K562 (cell line): ENCODE data around the gene GJB4. TPM values are rescaled to one million over a fixed set of nuclear protein-coding genes. Genes with fewer than 3 reads are reported as not detected.

Source experiments
- ATAC-seq: fragments of 200-7000 bp; cut with Tn5 transposase; 3 replicates; pipeline ENCODE4 v1.9.1; 2020; ENCODE audit warnings: moderate library complexity
- BruUV-seq: library from RNA; stranded (reverse); fragments of 400-500 nt; replicated peaks from 2 replicates; lab custom pipeline; 2021; lab: Mats Ljungman, UMichigan
- CTCF ChIA-PET: fragments of 300-600 bp; formaldehyde crosslinking; extraction: SDS; loops from one replicate; lab custom pipeline; 2021; ENCODE audit warnings: low intra/inter-chr PET ratio; lab: Yijun Ruan, JAX
- POLR2A ChIA-PET: fragments of 300-600, 350-650 bp; sonication (Branson Sonifier 250); formaldehyde crosslinking; extraction: SDS; loops from one replicate; lab custom pipeline; 2021; ENCODE audit warnings: antibody characterized with exemption, inconsistent platforms; lab: Yijun Ruan, JAX
- DNase-seq, 4 experiments: peaks; one replicate each; pipeline versions ENCODE4 v3.0.0 to v3.0.0-alpha.2; 2011 to 2018; ENCODE audit warnings: low spot score in 3 of 4, mixed read lengths in 3 of 4; ENCODE audit errors: extremely low read depth in 1 of 4
- FAIRE-seq: peaks from 2 replicates; lab custom pipeline; 2011; peaks lifted over from hg19 to GRCh38; lab: Jason Lieb, UNC
- H2AFZ ChIP-seq: 2 replicates; pipeline ENCODE4 v1.6.0; 2011; ENCODE audit warnings: low read depth, low read length, control low read depth, inconsistent platforms
- H3K27ac ChIP-seq: fragments of 200-600 bp; 3 replicates; pipeline ENCODE4 v1.8.0; 2011; ENCODE audit warnings: low read depth, mild to moderate bottlenecking, control low read depth, inconsistent platforms, low read length, moderate library complexity, mixed read lengths; ENCODE audit errors: extremely low read depth
- H3K27me3 ChIP-seq, 2 experiments: fragments of 300-600 bp in 1 of 2; 2 replicates in 1 of 2; 3 replicates in 1 of 2; pipeline versions ENCODE4 v1.6.0 to v1.8.0; 2011; ENCODE audit warnings: inconsistent platforms in 2 of 2, low read length in 2 of 2, mild to moderate bottlenecking in 1 of 2, mixed read lengths in 1 of 2, moderate library complexity in 1 of 2; ENCODE audit not compliant: control insufficient read depth in 2 of 2, insufficient read depth in 2 of 2
- H3K36me3 ChIP-seq: fragments of 300-600 bp; 3 replicates; pipeline ENCODE4 v1.8.0; 2011; ENCODE audit warnings: mild to moderate bottlenecking, low read length, inconsistent platforms; ENCODE audit not compliant: control insufficient read depth, insufficient read depth
- H3K4me1 ChIP-seq, 2 experiments: fragments of 200-600 bp in 1 of 2; replicated peaks in 1 of 2; 2 replicates in 1 of 2; 3 replicates in 1 of 2; pipeline versions ENCODE4 v1.5.1 to v1.8.0; 2011; ENCODE audit warnings: inconsistent platforms in 2 of 2, low read length in 2 of 2, mild to moderate bottlenecking in 1 of 2, mixed read lengths in 1 of 2, moderate library complexity in 1 of 2; ENCODE audit not compliant: control insufficient read depth in 2 of 2, insufficient read depth in 2 of 2
- H3K4me2 ChIP-seq: 2 replicates; pipeline ENCODE4 v1.6.1; 2011; ENCODE audit warnings: low read length, control low read depth, inconsistent platforms, mixed read lengths; ENCODE audit not compliant: insufficient read depth
- H3K4me3 ChIP-seq: fragments of 200-600 bp; sonication (generic), shearing (Covaris generic); 2 replicates; pipeline ENCODE4 v1.5.1; 2016; ENCODE audit warnings: control low read depth, inconsistent platforms
- H3K79me2 ChIP-seq: fragments of 200-600 bp; 3 replicates; pipeline ENCODE4 v1.8.0; 2011; ENCODE audit warnings: low read length, inconsistent platforms; ENCODE audit not compliant: control insufficient read depth, insufficient read depth
- H3K9ac ChIP-seq, 2 experiments: 2 replicates each; pipeline versions ENCODE4 v1.6.0 to v1.6.1; 2011; ENCODE audit warnings: low read depth in 2 of 2, low read length in 2 of 2, control low read depth in 1 of 2, inconsistent platforms in 1 of 2, mild to moderate bottlenecking in 1 of 2, mixed read lengths in 1 of 2; ENCODE audit not compliant: insufficient read depth in 1 of 2
- H3K9me1 ChIP-seq: one replicate; pipeline ENCODE4 v1.6.0; 2011; ENCODE audit warnings: inconsistent platforms, mild to moderate bottlenecking, low read length, moderate library complexity; ENCODE audit not compliant: control insufficient read depth, insufficient read depth
- H3K9me3 ChIP-seq: replicated peaks from 2 replicates; pipeline ENCODE4 v1.5.1; 2011; ENCODE audit warnings: low read depth, low read length, inconsistent platforms; ENCODE audit not compliant: control insufficient read depth, insufficient read depth
- H4K20me1 ChIP-seq: replicated peaks from 2 replicates; pipeline ENCODE4 v1.6.1; 2011; ENCODE audit warnings: low read length, inconsistent platforms, mixed read lengths; ENCODE audit not compliant: control insufficient read depth, insufficient read depth
- CBFA2T3 ChIP-seq: fragments of 450-650 bp; IDR thresholded peaks from 2 replicates; pipeline ENCODE4 v1.6.1; 2017
- CBX3 ChIP-seq, 2 experiments: IDR thresholded peaks; 1 replicate in 1 of 2; 2 replicates in 1 of 2; pipeline ENCODE4 v1.6.1; 2012; ENCODE audit warnings: inconsistent platforms in 2 of 2, low read length in 2 of 2, borderline replicate concordance in 1 of 2, control low read depth in 1 of 2
- CBX5 ChIP-seq: IDR thresholded peaks from 2 replicates; pipeline ENCODE4 v1.6.1; 2014; ENCODE audit warnings: low read depth, borderline replicate concordance
- FUS ChIP-seq: fragments of 200-400 bp; formaldehyde crosslinking; optimal IDR thresholded peaks from 2 replicates; pipeline ENCODE3; 2017; ENCODE audit warnings: low read depth, low read length
- HNRNPL ChIP-seq: fragments of 200-400 bp; formaldehyde crosslinking; IDR thresholded peaks from 2 replicates; pipeline ENCODE4 v1.6.1; 2017; ENCODE audit warnings: low read depth, mild to moderate bottlenecking, low read length
- POLR3G ChIP-seq: IDR thresholded peaks from 2 replicates; pipeline ENCODE4 v1.6.1; 2011; ENCODE audit not compliant: insufficient read length, insufficient replicate concordance; ENCODE audit errors: extremely low read depth
- RBM25 ChIP-seq: fragments of 200-400 bp; formaldehyde crosslinking; IDR thresholded peaks from 2 replicates; pipeline ENCODE4 v1.6.1; 2018; ENCODE audit warnings: low read length, low read depth, moderate library complexity; ENCODE audit not compliant: severe bottlenecking
- RFX5 ChIP-seq: IDR thresholded peaks from 2 replicates; pipeline ENCODE4 v1.6.1; 2011; ENCODE audit warnings: low read depth, mild to moderate bottlenecking, improper control_type of control experiment, low read length
- ZBTB11 ChIP-seq, 3 experiments: fragments of 200-800 bp in 1 of 3; fragments of 250-450 bp in 1 of 3; fragments of 450-650 bp in 1 of 3; sonication (Bioruptor Pico) in 1 of 3; sonication (Bioruptor generic) in 1 of 3; formaldehyde crosslinking in 1 of 3; IDR thresholded peaks; 2 replicates each; pipeline versions ENCODE4 v1.6.1 to v1.8.0; 2016 to 2022; ENCODE audit warnings: mild to moderate bottlenecking in 2 of 3, missing genetic modification characterization in 2 of 3, missing compliant biosample characterization in 1 of 3, moderate library complexity in 1 of 3
- ZBTB17 ChIP-seq: fragments of 450-650 bp; formaldehyde crosslinking; IDR thresholded peaks from 2 replicates; pipeline ENCODE4 v1.4.0; 2020; ENCODE audit warnings: mild to moderate bottlenecking
- ZNF133 ChIP-seq: fragments of 250-450 bp; sonication (Bioruptor Pico); IDR thresholded peaks from 2 replicates; pipeline ENCODE4 v1.4.0; 2020; ENCODE audit warnings: mild to moderate bottlenecking
- WGBS: fragments of 100-300 bp; shearing (Covaris generic); methylation state at CpG from one replicate; pipeline ENCODE4 v1.1.6; 2016; ENCODE audit warnings: low coverage, mixed read lengths; ENCODE audit not compliant: insufficient coverage; ENCODE audit errors: missing lambda C conversion rate; 5-methylcytosine and 5-hydroxymethylcytosine counted together
- in situ Hi-C: fragments of 300-500 bp; cut with MboI; formaldehyde crosslinking; loops from 4 replicates; pipeline ENCODE4 v1.15.0; 2018; ENCODE audit warnings: inconsistent platforms, mixed read lengths
- intact Hi-C: fragments of 100-400 bp; cut with micrococcal nuclease; formaldehyde crosslinking; loops from 2 replicates; pipeline ENCODE4 v1.14.2; 2022
- polyA plus RNA-seq, 8 experiments: library from polyadenylated mRNA; depleted of rRNA in 4 of 8; stranded (reverse) in 5 of 8; unstranded in 3 of 8; fragments of >200 nt; fragmentation: Nextera tagmentation in 2 of 8; fragmentation: Illumina TruSeq in 1 of 8; extraction: Ambion mirVana in 2 of 8; extraction: Trizol in 1 of 8; gene quantifications; 2 replicates each; pipeline versions ENCODE4 v1.2.1 to v1.2.3, GENCODE V29; 2011 to 2014; ENCODE audit warnings: inconsistent platforms in 1 of 8, missing spikeins in 1 of 8
- total RNA-seq, 7 experiments: library from RNA; depleted of rRNA in 6 of 7; stranded (reverse); fragments of >200 nt in 6 of 7; fragmentation: Illumina TruSeq in 2 of 7; extraction: Trizol in 2 of 7; gene quantifications; 2 replicates each; pipeline versions ENCODE4 v1.2.1 to v1.2.3, GENCODE V29; 2011 to 2021; ENCODE audit warnings: low replicate concordance in 1 of 7

Gene GJB4
- total and polyA plus RNA-seq, 9 of the 15 experiments (the other 6 are each of a cell fraction or from before 2014, with no cell fraction given): 0.03 TPM; not detected in 8

- FAIRE-seq: no peak
- POLR2A ChIA-PET: interaction anchor here (0.6 to 1.4 kb wide), 3 partner anchors 14 to 1059 kb away, joined by 3 to 4 read pairs (median 3); no protein-coding TSS in a partner anchor
- Histone ChIP-seq H3K27me3 (peaks cover 4% of the 10 kb centered on the region in 2 experiments), H3K4me3 (no peak overlapping the region), H3K79me2 (no peaks in the 10 kb centered on the region), H2AFZ (no peak overlapping the region), H3K9me3 (no peaks in the 10 kb centered on the region; the same call in 1 of the 2 replicates), H3K4me2 (no peak overlapping the region), H4K20me1 (no peaks in the 10 kb centered on the region)
- intact Hi-C loops (no loop called here), in situ Hi-C loops (no loop called here)
- CTCF ChIA-PET: no interaction called here
- DNase-seq: peak in 1 of 4 experiments; percentile 9
- no TSS peak for BruUV-seq
- 3% methylated on average over 3 of the region's 3 CpGs for WGBS
- TF ChIP-seq ZBTB11 (CRISPR knock-in tag; IDR thresholded peaks at IDR 0.05) (no peak), ZNF133 (CRISPR knock-in tag) (no peak), RFX5 (no peak), POLR3G (no peak), HNRNPL (no peak), FUS (no peak), ZBTB17 (CRISPR knock-in tag) (no peak), CBX5 (0 out of 2 replicates have a peak, but pooled peaks have one; percentile 43), CBFA2T3 (no peak), RBM25 (no peak), CBX3 (IDR thresholded peaks at IDR 0.05; ENCODE audit: borderline replicate concordance in 1 of 2, low read length in 2 of 2) (peak in 1 of 2 experiments; percentile 84; a peak in 1 of 3 replicates)
- TF ChIP-seq, all 486 proteins: peak for 2
- H3K36me3 ChIP-seq: no peaks in the 10 kb centered on the region
- H3K27ac ChIP-seq: no peak overlapping the region
- H3K9ac ChIP-seq: no peak overlapping the region
- no peaks in the 10 kb centered on the region for H3K9me1 ChIP-seq
- no peaks in the 10 kb centered on the region for H3K4me1 ChIP-seq
- ATAC-seq: no peak
Observed at GRCh38 chr1:34803770-34804169, 44.2 kb downstream of the GJB4 start.
